Measurements from ENCODE around the gene DUXB. TPM values are rescaled to one million over a fixed set of nuclear protein-coding genes. Genes with fewer than 3 reads are reported as not detected.

DUXB gene, protein sequence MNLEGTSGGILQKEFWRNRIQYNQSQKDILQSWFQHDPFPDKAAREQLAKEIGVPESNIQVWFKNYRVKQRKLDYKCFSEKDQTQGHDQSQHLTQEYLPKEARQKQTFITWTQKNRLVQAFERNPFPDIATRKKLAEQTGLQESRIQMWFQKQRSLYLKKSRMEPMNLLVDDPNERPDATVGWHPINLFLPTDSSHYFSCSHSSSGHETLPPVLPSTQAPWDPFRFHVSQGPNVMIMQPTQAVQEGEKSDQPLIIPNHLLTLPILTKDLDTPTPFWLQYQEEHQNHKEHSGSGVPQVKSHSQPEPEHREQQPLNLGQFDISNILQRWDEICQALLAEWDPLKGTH
- polyA plus RNA-seq (2014; cell fraction: cytosol; rRNA removed), result not detected in 2 replicates
- not detected in 2 replicates for polyA plus RNA-seq (2014; cell fraction: nucleus; rRNA removed)

DNA sequence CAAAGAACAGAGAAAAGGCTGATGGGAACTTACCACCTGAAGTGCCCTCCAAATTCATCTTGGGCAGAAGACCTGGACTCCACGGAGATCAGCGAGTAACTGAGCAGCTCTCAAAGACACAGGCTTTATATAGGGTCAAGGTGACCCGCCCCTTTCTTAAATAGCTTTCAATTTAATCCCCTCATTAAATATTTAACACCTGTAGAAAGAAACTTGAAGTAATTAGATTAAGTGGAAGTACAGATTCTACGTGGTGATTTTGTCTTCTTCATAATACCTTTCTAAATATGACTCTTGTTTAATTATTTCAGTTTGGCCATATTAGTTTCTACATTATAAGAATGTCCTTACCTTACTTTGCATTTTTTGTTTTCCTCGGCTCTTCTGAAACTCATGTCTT is at the start of gene DUXB:
DUXB (minus strand) TSS at position 101 of the 400 bp plus-strand sequence; CDS start at position 58, 43 bp downstream.
- no peak for DNase-seq (ENCODE audit: low spot score)

DNA sequence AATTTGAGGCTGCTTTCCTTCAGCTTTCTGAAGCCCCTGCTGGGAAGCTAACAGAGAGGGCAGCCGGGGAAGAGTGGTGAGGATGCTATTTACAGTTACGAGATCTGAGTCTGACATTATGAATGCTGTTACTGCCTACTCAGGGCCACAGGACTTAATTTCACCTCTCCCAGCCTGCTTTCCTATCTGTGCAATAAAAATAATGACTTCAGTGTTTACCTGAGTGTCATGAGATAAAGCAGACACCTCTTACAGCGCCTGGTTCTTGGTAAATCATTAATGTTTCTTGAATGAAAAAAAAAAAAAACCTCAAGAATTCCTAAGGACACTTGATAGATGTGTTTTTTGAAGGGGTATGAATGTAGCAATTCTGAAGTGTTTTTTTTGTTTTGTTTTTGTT is 49.3 kb upstream of the DUXB start:
- DNase-seq (ENCODE audit: low spot score), result no peak

DNA sequence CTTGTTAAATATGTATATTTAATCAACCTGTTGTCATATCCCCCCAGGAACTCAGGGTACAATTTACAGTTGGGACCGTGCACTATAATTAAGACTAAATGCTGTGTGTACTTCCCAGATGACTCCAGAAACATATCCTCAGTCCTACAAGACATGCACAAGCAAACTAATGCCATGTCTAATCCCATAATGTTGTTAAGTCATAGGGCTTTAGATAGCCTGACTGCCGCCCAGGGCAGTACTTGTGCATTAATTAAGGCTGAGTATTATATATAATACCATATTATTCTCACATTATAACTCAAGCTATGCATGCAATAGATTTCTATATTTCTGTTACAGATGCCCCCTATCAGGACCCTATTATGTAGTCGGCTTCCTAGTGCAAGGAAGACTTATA is 45.1 kb upstream of the DUXB start:
- DNase-seq (ENCODE audit: low spot score), result no peak

- no peak for DNase-seq (ENCODE audit: low spot score)
Observed at GRCh38 chr16:75745823-75746222, 44.6 kb upstream of the DUXB start.

DNA sequence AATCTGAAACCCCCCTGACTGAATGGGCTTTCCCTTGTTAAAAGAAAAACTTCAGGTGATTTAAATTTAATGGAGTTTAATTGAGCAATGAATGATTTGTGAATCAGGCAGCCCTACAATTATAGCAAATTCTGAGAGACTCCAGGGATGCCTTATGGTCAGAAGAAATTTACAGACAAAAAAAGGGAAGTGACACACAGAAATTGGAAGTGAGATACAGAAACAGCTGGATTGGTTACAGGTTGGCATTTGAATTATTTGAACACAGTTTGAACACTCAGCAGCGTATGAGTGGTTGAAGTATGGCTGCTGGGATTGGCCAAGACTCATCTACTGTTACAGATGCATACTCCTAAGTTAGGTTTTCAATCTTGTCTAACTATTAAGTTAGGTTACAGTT is 44.0 kb upstream of the DUXB start:
- DNase-seq (ENCODE audit: low spot score), result no peak

DNA sequence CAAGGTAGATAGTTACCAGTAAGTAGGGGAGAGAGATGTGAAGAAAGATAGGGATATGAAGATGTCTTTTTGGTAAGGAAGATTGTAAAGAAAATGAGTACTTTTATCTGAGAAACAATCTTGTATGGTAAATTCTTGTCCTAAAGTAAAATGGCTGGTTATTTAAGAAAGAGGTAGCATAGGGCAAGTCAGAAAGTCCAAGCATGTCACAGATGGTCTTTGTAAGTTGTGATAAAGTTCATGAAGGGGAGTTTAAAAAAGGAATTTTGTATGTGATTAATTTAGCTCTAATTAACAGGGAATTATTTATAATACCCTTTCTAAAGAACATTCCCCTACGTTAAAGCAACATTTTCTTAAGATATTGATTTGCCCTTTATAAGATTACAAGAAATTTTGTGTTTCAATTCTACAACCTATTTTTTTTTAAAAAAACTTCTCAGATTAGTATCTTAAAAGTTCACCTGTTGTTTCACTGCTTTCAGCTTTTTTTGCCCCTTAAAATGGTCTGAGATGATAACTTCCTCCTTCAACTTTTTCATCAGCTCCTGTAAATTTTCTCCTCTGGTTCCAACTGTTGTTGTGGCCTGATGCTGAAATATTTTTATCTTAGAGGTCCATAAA is 41.3 kb upstream of the DUXB start:
- DNase-seq (ENCODE audit: low spot score), result no peak

- DNase-seq (ENCODE audit: low spot score), result peak; percentile 20
Observed at GRCh38 chr16:75733305-75734211, 32.3 kb upstream of the DUXB start.

DNA sequence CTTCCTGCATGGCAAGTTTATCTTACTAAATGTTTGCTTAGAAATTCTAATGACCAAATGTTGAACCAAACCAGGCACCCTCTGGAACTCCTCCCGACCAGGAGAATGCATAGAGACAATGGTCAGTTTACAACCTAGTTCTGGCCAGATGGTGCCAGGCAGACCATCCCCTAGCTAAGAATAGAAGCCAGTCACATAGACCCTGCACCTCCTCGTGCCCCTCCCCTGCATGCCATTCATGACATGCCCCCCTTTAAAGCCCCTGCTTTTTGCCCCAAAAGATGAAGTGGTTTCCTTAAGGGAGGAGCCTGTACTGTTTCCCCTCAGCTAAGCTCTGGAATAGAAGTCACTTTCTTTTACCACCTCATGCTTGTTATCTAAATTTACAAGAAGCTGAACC is 31.6 kb upstream of the DUXB start:
- no peak for DNase-seq (ENCODE audit: low spot score)

DNA sequence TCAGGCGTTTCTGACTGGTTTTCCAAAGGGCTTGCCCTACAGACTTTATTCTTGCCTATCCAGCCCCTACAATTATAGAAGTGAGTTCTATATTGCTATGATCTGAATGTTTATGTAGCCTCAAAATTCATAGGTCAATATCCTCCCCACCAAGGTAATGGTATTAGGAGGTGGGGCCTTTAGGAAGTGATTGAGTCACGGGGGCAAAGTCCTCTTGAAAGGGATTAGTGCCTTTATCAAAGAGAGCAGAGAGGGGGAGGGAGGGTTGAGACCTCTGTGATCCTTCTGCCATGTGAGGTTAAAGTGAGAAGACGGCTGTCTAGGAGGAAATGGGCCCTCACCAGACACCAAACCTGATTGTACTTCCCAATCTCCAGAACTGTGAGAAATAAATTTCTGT is 26.0 kb upstream of the DUXB start:
- no peak for DNase-seq (ENCODE audit: low spot score)

GRCh38 chr16:75726390-75726789 is 25.1 kb upstream of the DUXB start, which contains the start of gene CPHXL:
CPHXL (minus strand) TSS chr16:75726490; CDS start chr16:75726442, 48 bp downstream.
- no peak for DNase-seq (ENCODE audit: low spot score)

DNA sequence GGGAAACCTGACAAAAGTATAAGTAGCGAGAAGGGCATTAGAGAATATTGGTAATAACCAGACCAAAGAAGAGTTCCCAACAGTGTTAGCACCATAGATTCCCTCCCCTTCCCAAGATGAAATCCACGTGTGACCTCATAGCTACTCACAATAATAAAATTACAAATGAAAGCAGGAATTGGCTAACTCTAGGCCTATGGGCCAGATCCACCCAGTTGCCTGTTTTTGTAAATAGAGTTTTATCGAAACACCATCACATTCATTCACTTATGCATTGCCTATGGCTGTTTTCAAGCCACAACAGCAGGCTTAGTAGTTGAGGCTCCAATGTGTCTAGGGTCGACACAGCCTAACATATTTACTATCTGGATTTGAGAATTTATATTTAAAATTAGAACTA is 17.2 kb upstream of the DUXB start:
- no peak for DNase-seq (ENCODE audit: low spot score)

DNA sequence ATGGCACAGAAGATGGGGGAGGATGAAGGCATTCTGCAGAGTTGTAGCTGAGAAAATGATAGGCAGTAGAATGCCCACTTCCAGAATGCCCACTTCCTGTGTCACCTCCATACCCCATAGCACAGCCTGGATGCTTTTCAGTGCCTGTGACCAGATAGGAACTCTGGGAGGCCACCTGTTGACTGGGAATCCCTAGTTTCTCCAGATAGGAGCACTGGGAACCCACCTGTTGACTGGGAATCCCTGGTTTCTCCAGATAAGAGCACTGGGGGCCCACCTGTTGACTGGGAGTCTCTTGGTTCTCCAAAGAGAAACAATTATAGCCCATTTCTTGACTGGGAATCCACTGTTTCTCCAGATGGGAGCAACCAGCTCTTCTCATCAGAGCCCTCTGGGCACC is 13.4 kb upstream of the DUXB start:
- DNase-seq (ENCODE audit: low spot score), result no peak

DNA sequence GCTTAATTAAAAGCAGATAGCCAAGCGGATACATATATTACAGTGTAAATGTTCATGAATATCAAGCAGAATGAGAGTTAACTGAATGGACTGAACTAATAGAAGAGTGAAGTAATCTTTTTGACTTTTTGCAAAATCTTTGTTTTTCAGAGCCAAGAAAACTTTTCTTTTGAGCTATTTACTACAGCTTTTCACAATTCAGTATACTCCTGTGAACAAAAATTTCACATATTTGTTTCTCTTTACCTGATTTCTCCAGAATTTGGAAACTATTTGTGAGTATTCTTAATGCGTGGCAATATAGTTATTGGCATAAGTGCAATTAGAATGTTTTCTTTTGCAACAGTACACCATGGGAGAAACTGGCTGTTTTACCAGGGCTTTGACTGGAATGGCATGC is 9.1 kb upstream of the DUXB start:
- DNase-seq (ENCODE audit: low spot score), result no peak

GRCh38 chr16:75703306-75703705 is 2.0 kb upstream of the DUXB start:
- DNase-seq (ENCODE audit: low spot score), result no peak

GRCh38 chr16:75702242-75702641 is 981 bp upstream of the DUXB start:
- DNase-seq (ENCODE audit: low spot score), result no peak

- DNase-seq (ENCODE audit: low spot score), result no peak
Observed at GRCh38 chr16:75697571-75697970, 3.7 kb downstream of the DUXB start.

- DNase-seq (ENCODE audit: low spot score), result peak; percentile 28
Observed at GRCh38 chr16:75695708-75696107, 5.6 kb downstream of the DUXB start.

DNA sequence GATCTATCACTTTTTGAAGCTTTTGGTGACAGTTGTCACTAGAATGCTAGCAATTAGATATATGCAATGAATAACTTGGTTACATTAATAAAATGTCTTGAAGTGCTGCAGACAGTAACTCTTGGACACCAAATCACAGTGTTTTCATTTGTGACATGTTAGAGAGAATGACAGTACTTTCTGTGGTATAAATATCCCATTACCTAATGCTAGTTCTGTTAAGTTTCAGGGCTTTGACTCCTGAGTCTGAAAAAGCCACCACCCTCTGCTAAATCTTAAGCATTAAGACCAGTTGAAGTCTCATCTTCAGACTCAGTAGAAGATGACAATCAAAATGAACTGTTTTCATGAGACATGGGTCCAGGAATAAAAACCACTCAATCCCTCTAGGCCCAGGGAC is 13.9 kb downstream of the DUXB start:
- no peak for DNase-seq (ENCODE audit: low spot score)

- no peak for DNase-seq (ENCODE audit: low spot score)
Observed at GRCh38 chr16:75682308-75682707, 19.0 kb downstream of the DUXB start.

GRCh38 chr16:75679366-75679765 is 21.9 kb downstream of the DUXB start:
- DNase-seq (ENCODE audit: low spot score), result no peak

DNA sequence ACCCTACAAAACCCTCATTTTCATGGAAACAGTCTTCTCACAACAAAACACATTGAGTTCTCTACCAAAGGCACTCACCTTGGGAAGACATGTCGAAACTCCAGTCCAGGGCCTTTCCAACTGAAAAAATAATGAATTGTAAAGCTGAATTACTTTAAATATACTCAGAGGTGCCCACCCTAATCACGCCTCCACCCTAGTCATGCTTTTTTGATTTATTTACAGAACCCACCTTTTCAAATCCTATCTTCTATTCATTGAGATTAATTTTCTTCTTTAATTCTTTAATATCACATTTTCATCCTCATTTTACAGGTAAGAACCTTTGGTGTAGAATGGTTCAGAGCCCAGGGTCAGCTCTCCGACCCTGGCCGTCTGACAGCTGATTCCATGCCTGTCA is 24.4 kb downstream of the DUXB start, which contains the start of gene CPHXL2:
CPHXL2 (minus strand) TSS at position 101 of the 400 bp plus-strand sequence; CDS start at position 91, 10 bp downstream.
- DNase-seq (ENCODE audit: low spot score), result no peak

GRCh38 chr16:75667503-75667902 is 33.8 kb downstream of the DUXB start:
- no peak for DNase-seq (ENCODE audit: low spot score)
